Measurements from ENCODE around the gene TMEM240.

Gene TMEM240

GRCh38 chr1:1547476-1547875 is 7.1 kb upstream of the TMEM240 start:
- no peak overlapping the region for H2AFZ ChIP-seq (ENCODE audit: low read depth, low read length)
- no peak overlapping the region for H3K27ac ChIP-seq (ENCODE audit: low read length)
- H3K9me3 ChIP-seq (ENCODE audit: insufficient read depth, low read length, severe bottlenecking): no peaks in the 10 kb centered on the region
- no peak overlapping the region for H3K4me3 ChIP-seq (ENCODE audit: low read depth in 1 of 2, low read length in 2 of 2)
- peaks cover 64% of the 10 kb centered on the region for H3K36me3 ChIP-seq (ENCODE audit: insufficient read depth, low read length)
- H4K20me1 ChIP-seq (ENCODE audit: insufficient read depth, low read length): peaks cover 58% of the 10 kb centered on the region
- H3K4me1 ChIP-seq (ENCODE audit: insufficient read depth, low read length): no peaks in the 10 kb centered on the region
- DNase-seq (no peak), ATAC-seq (ENCODE audit: insufficient read depth, low read depth) (no peak)
- no peak overlapping the region for H3K4me2 ChIP-seq (ENCODE audit: insufficient read depth, low read length)
- TF ChIP-seq CTCF (IDR thresholded peaks at IDR 0.05; ENCODE audit: borderline replicate concordance, extremely low read depth, low read length, poor library complexity, severe bottlenecking): no peak
- TF ChIP-seq EZH2 (IDR thresholded peaks at IDR 0.05; ENCODE audit: borderline replicate concordance, low read depth, low read length, severe bottlenecking): no peak
- H3K27me3 ChIP-seq (ENCODE audit: insufficient read depth, low read length, poor library complexity): no peaks in the 10 kb centered on the region
- H3K9ac ChIP-seq (ENCODE audit: low read depth, low read length): no peak overlapping the region
- peaks cover 31% of the 10 kb centered on the region for H3K79me2 ChIP-seq (ENCODE audit: insufficient read depth, low read length)

GRCh38 chr1:1547011-1547410 is 6.6 kb upstream of the TMEM240 start:
- peaks cover 55% of the 10 kb centered on the region for H4K20me1 ChIP-seq (ENCODE audit: insufficient read depth, low read length)
- peaks cover 64% of the 10 kb centered on the region for H3K36me3 ChIP-seq (ENCODE audit: insufficient read depth, low read length)
- H3K4me3 ChIP-seq (ENCODE audit: low read depth in 1 of 2, low read length in 2 of 2): no peak overlapping the region
- DNase-seq: no peak
- no peak overlapping the region for H3K4me2 ChIP-seq (ENCODE audit: insufficient read depth, low read length)
- TF ChIP-seq EZH2 (IDR thresholded peaks at IDR 0.05; ENCODE audit: borderline replicate concordance, low read depth, low read length, severe bottlenecking) (no peak), CTCF (IDR thresholded peaks at IDR 0.05; ENCODE audit: borderline replicate concordance, extremely low read depth, low read length, poor library complexity, severe bottlenecking) (no peak)
- H3K9me3 ChIP-seq (ENCODE audit: insufficient read depth, low read length, severe bottlenecking): no peaks in the 10 kb centered on the region
- no peaks in the 10 kb centered on the region for H3K4me1 ChIP-seq (ENCODE audit: insufficient read depth, low read length)
- H3K79me2 ChIP-seq (ENCODE audit: insufficient read depth, low read length): peaks cover 26% of the 10 kb centered on the region
- H3K27ac ChIP-seq (ENCODE audit: low read length): no peak overlapping the region
- no peaks in the 10 kb centered on the region for H3K27me3 ChIP-seq (ENCODE audit: insufficient read depth, low read length, poor library complexity)
- no peak overlapping the region for H3K9ac ChIP-seq (ENCODE audit: low read depth, low read length)
- no peak overlapping the region for H2AFZ ChIP-seq (ENCODE audit: low read depth, low read length)
- ATAC-seq (ENCODE audit: insufficient read depth, low read depth): no peak

GRCh38 chr1:1545946-1546737 is 5.7 kb upstream of the TMEM240 start:
- Histone ChIP-seq H3K36me3 (ENCODE audit: insufficient read depth, low read length) (peaks cover 70% of the 10 kb centered on the region), H3K4me2 (ENCODE audit: insufficient read depth, low read length) (no peak overlapping the region), H3K9ac (ENCODE audit: low read depth, low read length) (no peak overlapping the region), H3K27ac (ENCODE audit: low read length) (no peak overlapping the region), H2AFZ (ENCODE audit: low read depth, low read length) (no peak overlapping the region), H3K4me3 (ENCODE audit: low read depth in 1 of 2, low read length in 2 of 2) (no peak overlapping the region), H3K4me1 (ENCODE audit: insufficient read depth, low read length) (no peaks in the 10 kb centered on the region), H4K20me1 (ENCODE audit: insufficient read depth, low read length) (peaks cover 52% of the 10 kb centered on the region), H3K9me3 (ENCODE audit: insufficient read depth, low read length, severe bottlenecking) (no peaks in the 10 kb centered on the region), H3K79me2 (ENCODE audit: insufficient read depth, low read length) (peaks cover 22% of the 10 kb centered on the region), H3K27me3 (ENCODE audit: insufficient read depth, low read length, poor library complexity) (no peaks in the 10 kb centered on the region)
- no peak for DNase-seq
- no peak for ATAC-seq (ENCODE audit: insufficient read depth, low read depth)
- TF ChIP-seq CTCF (IDR thresholded peaks at IDR 0.05; ENCODE audit: borderline replicate concordance, extremely low read depth, low read length, poor library complexity, severe bottlenecking) (no peak), EZH2 (IDR thresholded peaks at IDR 0.05; ENCODE audit: borderline replicate concordance, low read depth, low read length, severe bottlenecking) (no peak)

Measured in DND-41 (cell line).